CD8-positive, alpha-beta memory T cell (primary cell): ENCODE measurements around the gene HOOK1. TPM values are rescaled to one million over a fixed set of nuclear protein-coding genes. Genes with fewer than 3 reads are reported as not detected.

Experiments
- CTCF ChIA-PET: fragments of 350-600 bp; sonication (Branson Sonifier 250); formaldehyde crosslinking; loops from one replicate; lab custom pipeline; 2021; ENCODE audit warnings: antibody characterized with exemption; lab: Charles Lee
- POLR2A ChIA-PET: fragments of 350-600 bp; sonication (Branson Sonifier 250); formaldehyde crosslinking; loops from one replicate; lab custom pipeline; 2021; ENCODE audit warnings: antibody characterized with exemption; lab: Charles Lee
- DNase-seq, 5 donors: peaks; one replicate each; pipeline versions ENCODE4 v3.0.0 to v3.0.0-alpha.2; 2020 to 2022; ENCODE audit warnings: mixed read lengths in 1 of 5
- H3K27ac ChIP-seq: one replicate; pipeline ENCODE4 v1.7.0; 2013; ENCODE audit warnings: low read depth, mild to moderate bottlenecking, low read length, moderate library complexity
- H3K27me3 ChIP-seq: 2 replicates; pipeline ENCODE4 v1.7.0; 2013; ENCODE audit warnings: low read length, mild to moderate bottlenecking; ENCODE audit not compliant: insufficient read depth, poor library complexity, severe bottlenecking
- H3K36me3 ChIP-seq: 2 replicates; pipeline ENCODE4 v1.7.0; 2013; ENCODE audit warnings: mild to moderate bottlenecking, low read length, moderate library complexity; ENCODE audit not compliant: insufficient read depth
- H3K4me1 ChIP-seq: 2 replicates; pipeline ENCODE4 v1.7.0; 2013; ENCODE audit warnings: mild to moderate bottlenecking, low read length, moderate library complexity; ENCODE audit not compliant: insufficient read depth
- H3K4me3 ChIP-seq: 2 replicates; pipeline ENCODE4 v1.7.0; 2013; ENCODE audit warnings: mild to moderate bottlenecking, low read length
- H3K9me3 ChIP-seq: 2 replicates; pipeline ENCODE4 v1.7.0; 2013; ENCODE audit warnings: mild to moderate bottlenecking, low read length
- H3K27ac Mint-ChIP-seq, 8 donors: one replicate each; pipeline ENCODE4 v1.8.0; 2020 to 2021; ENCODE audit warnings: mixed read lengths in 8 of 8, mild to moderate bottlenecking in 6 of 8, inconsistent platforms in 3 of 8, moderate library complexity in 3 of 8
- H3K27me3 Mint-ChIP-seq, 2 donors: one replicate each; pipeline ENCODE4 v1.8.0; 2020 to 2021; ENCODE audit warnings: mixed read lengths in 2 of 2, mild to moderate bottlenecking in 1 of 2, moderate library complexity in 1 of 2
- H3K36me3 Mint-ChIP-seq, 3 donors: one replicate each; pipeline ENCODE4 v1.8.0; 2020 to 2021; ENCODE audit warnings: mixed read lengths in 3 of 3, inconsistent platforms in 1 of 3, mild to moderate bottlenecking in 1 of 3
- H3K4me1 Mint-ChIP-seq, 3 donors: one replicate each; pipeline ENCODE4 v1.8.0; 2020 to 2021; ENCODE audit warnings: mixed read lengths in 3 of 3, inconsistent platforms in 1 of 3, mild to moderate bottlenecking in 1 of 3
- H3K4me3 Mint-ChIP-seq, 7 donors: one replicate each; pipeline ENCODE4 v1.8.0; 2020 to 2021; ENCODE audit warnings: mixed read lengths in 7 of 7, mild to moderate bottlenecking in 6 of 7, moderate library complexity in 4 of 7, inconsistent platforms in 2 of 7
- H3K9me3 Mint-ChIP-seq, 5 donors: one replicate each; pipeline ENCODE4 v1.8.0; 2020 to 2022; ENCODE audit warnings: mixed read lengths in 5 of 5, mild to moderate bottlenecking in 3 of 5, moderate library complexity in 2 of 5, inconsistent platforms in 1 of 5
- polyA plus RNA-seq: library from polyadenylated mRNA; unstranded; fragments of 300-500 nt; fragmentation: Illumina TruSeq; gene quantifications from one replicate; pipeline ENCODE4 v1.2.3, GENCODE V29; 2021
- total RNA-seq, 2 experiments: library from RNA; stranded (reverse); gene quantifications; one replicate each; pipeline ENCODE4 v1.2.3, GENCODE V29; 2021

Gene HOOK1
- total and polyA plus RNA-seq, 3 experiments from 2014 or later, result 4.4 to 5.2 (median 5.1) TPM

DNA sequence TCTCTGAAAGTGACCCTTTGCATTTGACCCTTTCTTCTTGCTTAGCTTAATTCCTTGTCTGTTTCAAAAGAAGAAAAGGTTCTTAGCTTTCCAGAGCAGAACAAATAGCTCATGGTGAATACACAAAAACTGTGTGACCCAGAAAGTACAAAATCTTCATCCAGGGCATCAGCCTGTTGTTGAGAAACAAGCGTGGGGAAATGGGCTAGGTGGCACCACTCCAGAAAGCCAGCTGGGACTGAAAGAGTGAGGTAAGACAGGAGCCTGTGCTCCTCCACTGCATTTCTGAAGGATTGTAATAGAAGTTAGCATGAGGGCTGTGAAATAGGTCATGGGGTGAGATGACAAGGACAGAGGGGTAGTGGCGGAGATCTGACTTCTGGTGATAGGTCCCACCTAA, 66.0 kb downstream of the HOOK1 start:
- no peaks in the 10 kb centered on the region for H3K36me3 ChIP-seq
- H3K9me3 Mint-ChIP-seq, result peaks cover 4 to 19% (median 17%) of the 10 kb centered on the region in 5 donors
- no peaks in the 10 kb centered on the region for H3K9me3 ChIP-seq
- no peaks in the 10 kb centered on the region for H3K4me1 Mint-ChIP-seq
- H3K27ac ChIP-seq, result no peak overlapping the region
- H3K4me3 ChIP-seq, result no peak overlapping the region
- no peaks in the 10 kb centered on the region for H3K4me1 ChIP-seq
- peak overlapping the region in 1 of 8 donors; percentile 49 for H3K27ac Mint-ChIP-seq
- no peak for DNase-seq
- H3K36me3 Mint-ChIP-seq, result peaks cover 3 to 18% (median 3%) of the 10 kb centered on the region in 3 donors
- peaks cover under 1 to 8% of the 10 kb centered on the region in 2 donors for H3K27me3 Mint-ChIP-seq
- POLR2A ChIA-PET, result no interaction called here
- no peaks in the 10 kb centered on the region for H3K27me3 ChIP-seq
- no peak overlapping the region for H3K4me3 Mint-ChIP-seq
- CTCF ChIA-PET, result interaction anchor here (1.3 kb wide), 1 partner anchor 12 kb away, joined by 5 read pairs; no protein-coding TSS in a partner anchor

DNA sequence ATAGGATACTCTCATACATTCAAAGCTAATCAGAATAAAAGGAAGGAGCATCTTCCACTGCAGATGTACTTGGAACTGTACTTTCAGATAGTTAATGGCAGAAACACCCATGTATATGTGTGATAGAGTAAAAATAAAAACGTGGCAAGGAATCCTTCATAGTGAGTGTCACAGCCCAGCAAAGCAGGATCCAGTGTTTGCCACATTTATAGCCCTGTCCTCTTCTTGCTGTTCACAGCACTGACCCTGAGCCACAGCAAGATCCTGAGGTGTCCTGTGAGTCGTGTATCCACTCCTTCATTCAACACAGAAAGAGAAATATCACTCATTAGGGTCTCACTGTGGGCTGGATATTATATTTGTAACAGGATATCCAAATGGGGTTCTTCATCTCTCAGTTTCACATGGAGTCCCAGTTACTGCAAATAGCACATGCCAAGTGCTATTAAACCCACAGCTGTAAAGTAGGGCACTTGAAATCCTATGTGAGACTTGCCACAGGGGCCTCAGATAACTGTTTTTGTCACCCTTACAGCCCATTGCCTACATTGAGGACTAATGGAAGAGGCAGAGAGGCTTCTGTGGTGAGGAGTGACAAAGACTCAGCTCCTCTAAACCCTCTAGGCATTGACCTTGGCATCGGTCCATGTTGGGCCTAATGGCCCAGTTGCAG, 70.5 kb downstream of the HOOK1 start:
- no peak overlapping the region for H3K4me3 ChIP-seq
- peaks cover 0 to 6% (median 0%) of the 10 kb centered on the region in 5 donors for H3K9me3 Mint-ChIP-seq
- no peaks in the 10 kb centered on the region for H3K27me3 ChIP-seq
- H3K36me3 Mint-ChIP-seq, result no peaks in the 10 kb centered on the region
- H3K36me3 ChIP-seq, result no peaks in the 10 kb centered on the region
- peaks cover 12 to 13% of the 10 kb centered on the region in 2 donors for H3K27me3 Mint-ChIP-seq
- H3K4me1 Mint-ChIP-seq, result no peaks in the 10 kb centered on the region
- ChIA-PET POLR2A (no interaction called here), CTCF (no interaction called here)
- no peak overlapping the region for H3K4me3 Mint-ChIP-seq
- no peaks in the 10 kb centered on the region for H3K4me1 ChIP-seq
- no peak for DNase-seq
- H3K27ac Mint-ChIP-seq, result no peak overlapping the region
- no peaks in the 10 kb centered on the region for H3K9me3 ChIP-seq
- no peak overlapping the region for H3K27ac ChIP-seq

DNA sequence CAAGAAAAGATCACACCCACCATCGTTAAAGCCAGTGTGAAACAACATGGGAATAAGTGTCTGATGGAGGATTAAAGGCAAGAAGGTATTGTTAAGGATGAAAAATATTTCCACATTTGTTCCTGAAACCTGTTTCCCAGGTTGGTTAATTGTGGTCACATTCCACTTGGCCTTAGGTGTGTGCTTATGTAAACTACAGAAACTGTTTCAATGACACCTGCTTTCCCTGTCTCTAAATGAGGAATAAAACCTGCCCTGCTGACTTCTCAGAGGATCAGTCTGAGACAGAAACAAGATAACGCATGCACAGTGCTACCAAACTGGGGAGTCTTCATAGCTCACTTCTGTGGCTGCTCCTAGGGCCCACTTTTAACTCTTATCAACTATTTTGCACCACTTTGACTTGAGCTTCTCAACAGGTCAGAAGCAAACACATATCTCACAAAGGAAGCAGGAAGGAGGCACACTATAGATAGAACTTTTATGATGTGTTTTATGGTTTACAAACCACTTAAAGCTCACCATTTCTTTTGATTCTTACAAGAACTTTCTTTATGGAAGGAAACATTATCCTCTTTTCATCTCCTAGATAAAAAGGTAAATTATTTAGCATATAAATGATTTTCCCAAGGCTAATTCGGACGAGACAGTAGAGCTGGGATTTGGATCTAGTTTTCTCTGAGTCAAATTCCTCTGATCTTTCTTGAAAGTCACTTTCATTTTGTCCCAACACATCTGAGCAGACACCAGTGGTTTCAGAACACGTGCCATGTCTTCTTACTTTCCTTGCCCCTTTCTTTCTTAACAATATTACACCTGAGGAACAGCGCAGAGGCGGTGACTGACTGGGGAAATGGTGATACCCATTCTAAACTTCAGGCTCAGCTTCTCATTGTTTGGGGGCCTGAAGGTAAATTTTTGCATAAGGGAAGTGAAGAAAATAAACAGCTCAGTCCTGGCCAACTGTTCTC, 78.4 kb downstream of the HOOK1 start:
- peaks cover 6% of the 10 kb centered on the region for H3K4me1 ChIP-seq
- Mint-ChIP-seq H3K9me3 (peaks cover 0 to 6% (median 0%) of the 10 kb centered on the region in 5 donors), H3K4me3 (peak overlapping the region in 3 of 7 donors; percentile 4 to 11 (median 8)), H3K27ac (peak overlapping the region in 4 of 8 donors; percentile 11 to 45 (median 20)), H3K27me3 (peaks cover 7 to 9% of the 10 kb centered on the region in 2 donors), H3K36me3 (peaks cover 0 to 6% (median 0%) of the 10 kb centered on the region in 3 donors), H3K4me1 (peaks cover 10 to 11% (median 10%) of the 10 kb centered on the region in 3 donors)
- H3K27me3 ChIP-seq, result no peaks in the 10 kb centered on the region
- ChIA-PET CTCF (interaction anchor here (1.3 kb wide), 1 partner anchor 13 kb away, joined by 5 read pairs; no protein-coding TSS in a partner anchor), POLR2A (interaction anchor here (0.6 kb wide), 1 partner anchor 29 kb away, joined by 3 read pairs; no protein-coding TSS in a partner anchor)
- no peak overlapping the region for H3K4me3 ChIP-seq
- H3K27ac ChIP-seq, result no peak overlapping the region
- peak in 1 of 5 donors; percentile 21 for DNase-seq
- no peaks in the 10 kb centered on the region for H3K36me3 ChIP-seq
- no peaks in the 10 kb centered on the region for H3K9me3 ChIP-seq

DNA sequence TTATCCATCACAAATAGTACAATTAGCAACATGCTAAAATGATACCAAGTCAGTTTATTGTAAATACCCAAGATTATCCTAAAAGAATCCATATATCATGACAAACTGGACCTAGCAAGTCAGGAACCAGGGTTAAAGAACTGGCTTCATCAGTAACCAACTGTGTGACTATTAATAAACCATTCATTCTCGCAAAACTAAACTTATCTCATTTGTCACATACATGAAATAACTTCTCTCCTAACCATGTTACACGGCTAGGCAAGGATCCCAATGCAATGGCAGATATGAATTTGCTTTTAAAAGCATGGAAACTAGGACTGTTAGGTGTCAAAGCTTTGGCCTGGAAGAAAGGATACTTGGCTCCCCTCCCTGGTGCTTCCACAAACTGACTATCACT, 82.4 kb downstream of the HOOK1 start:
- H3K4me3 ChIP-seq, result no peak overlapping the region
- H3K27ac ChIP-seq, result no peak overlapping the region
- no peak for DNase-seq
- H3K4me1 ChIP-seq, result peaks cover 6% of the 10 kb centered on the region
- Mint-ChIP-seq H3K36me3 (no peaks in the 10 kb centered on the region), H3K4me1 (peaks cover 10 to 11% (median 10%) of the 10 kb centered on the region in 3 donors), H3K9me3 (no peaks in the 10 kb centered on the region), H3K27ac (no peak overlapping the region), H3K27me3 (peaks cover 0 to 1% of the 10 kb centered on the region in 2 donors), H3K4me3 (no peak overlapping the region)
- ChIA-PET CTCF (no interaction called here), POLR2A (no interaction called here)
- H3K36me3 ChIP-seq, result no peaks in the 10 kb centered on the region
- H3K9me3 ChIP-seq, result no peaks in the 10 kb centered on the region
- no peaks in the 10 kb centered on the region for H3K27me3 ChIP-seq

DNA sequence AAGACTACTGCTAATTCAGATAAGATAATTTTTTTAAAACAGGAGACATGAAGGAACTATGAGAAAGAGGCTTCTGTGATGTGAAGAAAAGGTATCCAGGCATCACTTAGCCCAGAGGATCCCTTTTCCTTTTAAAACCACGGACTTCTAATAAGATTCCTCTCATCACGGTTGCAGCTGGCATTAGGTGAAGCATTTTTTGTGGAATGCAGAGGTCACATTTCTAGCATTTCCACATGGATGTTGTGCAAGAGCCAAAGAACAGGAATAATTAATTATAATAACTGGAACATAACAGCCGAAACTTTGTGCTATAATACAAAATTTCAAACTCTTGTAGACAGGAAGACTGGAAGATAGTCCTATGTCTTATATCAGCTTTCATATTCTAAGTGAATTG, 84.2 kb downstream of the HOOK1 start:
- DNase-seq, result no peak
- peaks cover 0 to 4% (median 0%) of the 10 kb centered on the region in 3 donors for H3K4me1 Mint-ChIP-seq
- no peak overlapping the region for H3K27ac Mint-ChIP-seq
- Histone ChIP-seq H3K27ac (no peak overlapping the region), H3K9me3 (no peaks in the 10 kb centered on the region), H3K4me1 (no peaks in the 10 kb centered on the region), H3K36me3 (no peaks in the 10 kb centered on the region), H3K27me3 (no peaks in the 10 kb centered on the region), H3K4me3 (no peak overlapping the region)
- H3K9me3 Mint-ChIP-seq, result no peaks in the 10 kb centered on the region
- peaks cover 1 to 5% of the 10 kb centered on the region in 2 donors for H3K27me3 Mint-ChIP-seq
- H3K4me3 Mint-ChIP-seq, result no peak overlapping the region
- H3K36me3 Mint-ChIP-seq, result no peaks in the 10 kb centered on the region
- CTCF ChIA-PET, result no interaction called here
- POLR2A ChIA-PET, result no interaction called here

DNA sequence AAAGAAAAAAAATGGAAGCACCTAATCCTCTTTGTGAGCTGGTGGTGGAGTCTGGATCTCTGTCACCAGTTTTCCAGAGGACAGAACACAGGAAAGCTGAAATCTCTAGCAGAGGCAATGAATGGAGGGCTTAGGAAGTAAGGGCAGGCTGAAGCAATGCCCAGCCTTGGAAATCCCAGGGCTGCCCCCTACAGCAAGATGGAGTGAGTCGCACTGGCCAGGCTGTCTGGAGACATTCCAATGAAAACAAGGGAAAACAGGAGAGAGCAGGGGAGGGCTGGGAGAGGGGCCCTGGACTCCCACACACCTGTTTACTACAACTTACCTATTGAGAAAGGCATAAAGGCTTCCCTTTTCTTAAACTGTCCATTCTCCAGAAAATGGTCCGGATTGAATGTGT, 85.9 kb downstream of the HOOK1 start:
- Histone ChIP-seq H3K4me1 (no peaks in the 10 kb centered on the region), H3K36me3 (no peaks in the 10 kb centered on the region), H3K9me3 (no peaks in the 10 kb centered on the region), H3K4me3 (no peak overlapping the region), H3K27ac (no peak overlapping the region), H3K27me3 (no peaks in the 10 kb centered on the region)
- H3K27me3 Mint-ChIP-seq, result peaks cover 1 to 5% of the 10 kb centered on the region in 2 donors
- ChIA-PET CTCF (no interaction called here), POLR2A (no interaction called here)
- H3K36me3 Mint-ChIP-seq, result no peaks in the 10 kb centered on the region
- H3K4me3 Mint-ChIP-seq, result no peak overlapping the region
- DNase-seq, result no peak
- H3K4me1 Mint-ChIP-seq, result peaks cover 0 to 4% (median 0%) of the 10 kb centered on the region in 3 donors
- no peaks in the 10 kb centered on the region for H3K9me3 Mint-ChIP-seq
- H3K27ac Mint-ChIP-seq, result peak overlapping the region in 1 of 8 donors; percentile 70

DNA sequence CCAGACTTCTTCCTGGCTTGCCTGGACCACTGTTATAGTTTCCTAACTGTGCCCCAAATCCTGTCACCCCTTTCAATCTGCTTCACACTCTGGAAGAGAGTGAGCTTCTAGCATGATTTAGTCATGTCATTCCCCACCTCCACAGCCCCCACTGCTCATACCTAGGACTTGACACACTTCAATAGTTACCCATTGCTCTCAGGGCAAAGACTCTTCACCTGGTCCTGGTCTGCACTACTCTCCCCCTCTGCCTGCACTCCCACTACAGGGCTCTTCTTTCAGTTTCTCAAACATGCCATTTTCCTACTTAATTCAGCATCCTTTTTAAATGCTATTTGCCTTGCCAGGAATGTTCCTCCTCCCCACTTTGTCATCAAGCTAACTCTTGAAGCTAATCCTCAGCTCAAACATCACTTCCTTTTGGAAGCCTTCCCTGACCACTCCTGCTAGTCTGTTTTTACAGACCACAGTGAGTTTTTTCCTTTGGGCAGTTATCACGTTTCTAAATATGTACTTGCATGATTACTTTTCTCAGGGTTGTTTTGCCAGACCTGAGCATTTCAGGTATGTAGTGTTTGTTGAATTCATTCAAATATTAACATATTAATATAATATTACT, 87.1 kb downstream of the HOOK1 start:
- Histone ChIP-seq H3K27me3 (no peaks in the 10 kb centered on the region), H3K27ac (no peak overlapping the region), H3K4me1 (no peaks in the 10 kb centered on the region), H3K36me3 (no peaks in the 10 kb centered on the region), H3K9me3 (no peaks in the 10 kb centered on the region), H3K4me3 (no peak overlapping the region)
- no peaks in the 10 kb centered on the region for H3K36me3 Mint-ChIP-seq
- peaks cover 1 to 5% of the 10 kb centered on the region in 2 donors for H3K27me3 Mint-ChIP-seq
- H3K27ac Mint-ChIP-seq, result no peak overlapping the region
- ChIA-PET CTCF (no interaction called here), POLR2A (no interaction called here)
- H3K4me1 Mint-ChIP-seq, result peaks cover 0 to 4% (median 0%) of the 10 kb centered on the region in 3 donors
- DNase-seq, result no peak
- H3K4me3 Mint-ChIP-seq, result no peak overlapping the region
- no peaks in the 10 kb centered on the region for H3K9me3 Mint-ChIP-seq
